WTC11 (cell line): Measurements from ENCODE around the gene KRT7. TPM values are rescaled to one million over a fixed set of nuclear protein-coding genes. Genes with fewer than 3 reads are reported as not detected.

Experiments used
- ATAC-seq: fragments of 200-7000 bp; cut with Tn5 transposase; 2 replicates; pipeline ENCODE4 v1.10.0; 2021; ENCODE audit warnings: mild to moderate bottlenecking, moderate library complexity
- CTCF ChIA-PET: fragments of 300-600 bp; sonication (Branson Sonifier 250); formaldehyde crosslinking; loops from one replicate; lab custom pipeline; 2021; ENCODE audit warnings: antibody characterized with exemption; lab: Charles Lee
- POLR2A ChIA-PET: fragments of 350-600 bp; sonication (Branson Sonifier 250); formaldehyde crosslinking; loops from one replicate; lab custom pipeline; 2021; ENCODE audit warnings: antibody characterized with exemption; lab: Charles Lee
- DNase-seq: peaks from one replicate; pipeline ENCODE4 v3.0.0; 2021; ENCODE audit warnings: low spot score
- H3K27ac Mint-ChIP-seq: 2 replicates; pipeline ENCODE4 v1.8.0; 2021; ENCODE audit warnings: mixed read lengths
- H3K27me3 Mint-ChIP-seq: 2 replicates; pipeline ENCODE4 v1.8.0; 2021; ENCODE audit warnings: low read depth, mild to moderate bottlenecking, moderate library complexity, mixed read lengths
- H3K36me3 Mint-ChIP-seq: 2 replicates; pipeline ENCODE4 v1.8.0; 2021; ENCODE audit warnings: mixed read lengths
- H3K4me1 Mint-ChIP-seq: 2 replicates; pipeline ENCODE4 v1.8.0; 2022; ENCODE audit warnings: mixed read lengths
- H3K4me3 Mint-ChIP-seq: 2 replicates; pipeline ENCODE4 v1.8.0; 2021; ENCODE audit warnings: mild to moderate bottlenecking, moderate library complexity, mixed read lengths
- H3K9me3 Mint-ChIP-seq: 2 replicates; pipeline ENCODE4 v1.8.0; 2021; ENCODE audit warnings: mixed read lengths
- CREM ChIP-seq: sonication (generic); formaldehyde crosslinking; IDR thresholded peaks from 2 replicates; pipeline ENCODE4 v1.8.1; 2022; ENCODE audit warnings: mild to moderate bottlenecking, missing genetic modification reagents, moderate library complexity
- ELF4 ChIP-seq: sonication (generic); formaldehyde crosslinking; IDR thresholded peaks from 2 replicates; pipeline ENCODE4 v1.8.1; 2022; ENCODE audit warnings: low read depth, mild to moderate bottlenecking, moderate library complexity, missing genetic modification reagents
- ESRRA ChIP-seq: sonication (generic); formaldehyde crosslinking; IDR thresholded peaks from 2 replicates; pipeline ENCODE4 v1.8.1; 2022; ENCODE audit warnings: mild to moderate bottlenecking, missing genetic modification reagents, borderline replicate concordance
- GTF2I ChIP-seq: fragments of 250-450 bp; sonication (Bioruptor Pico); conservative IDR thresholded peaks from 2 replicates; pipeline ENCODE4 v1.4.0; 2021; ENCODE audit warnings: mild to moderate bottlenecking
- HMGXB4 ChIP-seq: sonication (generic); formaldehyde crosslinking; IDR thresholded peaks from 2 replicates; pipeline ENCODE4 v1.8.1; 2023; ENCODE audit warnings: mild to moderate bottlenecking, moderate library complexity, missing genetic modification reagents
- NFATC4 ChIP-seq: fragments of 250-450 bp; sonication (Bioruptor Pico); IDR thresholded peaks from 2 replicates; pipeline ENCODE4 v1.9.0; 2021; ENCODE audit warnings: mild to moderate bottlenecking
- NR1H2 ChIP-seq: sonication (generic); formaldehyde crosslinking; IDR thresholded peaks from 2 replicates; pipeline ENCODE4 v1.9.0; 2021; ENCODE audit warnings: mild to moderate bottlenecking, moderate library complexity, missing genetic modification reagents
- SMAD4 ChIP-seq: sonication (generic); formaldehyde crosslinking; IDR thresholded peaks from 2 replicates; pipeline ENCODE4 v1.8.0; 2022; ENCODE audit warnings: mild to moderate bottlenecking, missing genetic modification reagents
- SOX15 ChIP-seq: fragments of 250-450 bp; sonication (Bioruptor Pico); IDR thresholded peaks from 2 replicates; pipeline ENCODE4 v1.9.0; 2021; ENCODE audit warnings: mild to moderate bottlenecking
- TCF7 ChIP-seq: sonication (generic); formaldehyde crosslinking; IDR thresholded peaks from 2 replicates; pipeline ENCODE4 v1.8.0; 2022; ENCODE audit warnings: mild to moderate bottlenecking, low read depth, missing genetic modification reagents, moderate library complexity
- TP53 ChIP-seq: sonication (generic); formaldehyde crosslinking; IDR thresholded peaks from 2 replicates; pipeline ENCODE4 v1.8.1; 2023; ENCODE audit warnings: mild to moderate bottlenecking, missing genetic modification reagents
- ZNF423 ChIP-seq: fragments of 250-450 bp; sonication (Bioruptor Pico); IDR thresholded peaks from 2 replicates; pipeline ENCODE4 v2.1.2; 2022; ENCODE audit warnings: mild to moderate bottlenecking, moderate library complexity
- total RNA-seq: library from RNA; stranded (reverse); gene quantifications from 3 replicates; pipeline ENCODE4 v1.2.3, GENCODE V29; 2021
- TF ChIP-seq, protein P1 (sequence below): fragments of 200-600 bp; IDR thresholded peaks from 2 replicates; pipeline ENCODE4 v1.8.0; 2022; ENCODE audit warnings: antibody characterized with exemption
- TF ChIP-seq, protein P2 (sequence below): sonication (generic); formaldehyde crosslinking; IDR thresholded peaks from 2 replicates; pipeline ENCODE4 v1.8.0; 2023; ENCODE audit warnings: missing genetic modification reagents, mild to moderate bottlenecking, borderline replicate concordance
- TF ChIP-seq, protein P3 (sequence below): sonication (generic); formaldehyde crosslinking; IDR thresholded peaks from 2 replicates; pipeline ENCODE4 v1.8.1; 2022; ENCODE audit warnings: mild to moderate bottlenecking, missing genetic modification reagents, moderate library complexity, borderline replicate concordance
- TF ChIP-seq, protein P4 (sequence below): sonication (generic); formaldehyde crosslinking; IDR thresholded peaks from 2 replicates; pipeline ENCODE4 v1.8.1; 2022; ENCODE audit warnings: mild to moderate bottlenecking, moderate library complexity, missing genetic modification reagents
- TF ChIP-seq, protein P5 (sequence below): sonication (generic); formaldehyde crosslinking; IDR thresholded peaks from 2 replicates; pipeline ENCODE4 v1.8.0; 2022; ENCODE audit warnings: mild to moderate bottlenecking, missing genetic modification reagents

Gene KRT7
- total RNA-seq, 1 experiment from 2014 or later: 10.6 TPM

- ATAC-seq: no peak
- H3K4me3 Mint-ChIP-seq: no peak overlapping the region
Measured at GRCh38 chr12:52185400-52185967, 47.6 kb upstream of the KRT7 start.

GRCh38 chr12:52186118-52186840 is 46.8 kb upstream of the KRT7 start:
- Mint-ChIP-seq H3K4me3 (no peak overlapping the region), H3K27me3 (no peaks in the 10 kb centered on the region), H3K27ac (0 out of 2 replicates have a peak overlapping the region, but pooled peaks have one; percentile 28), H3K9me3 (no peaks in the 10 kb centered on the region), H3K4me1 (peaks cover 27% of the 10 kb centered on the region), H3K36me3 (no peaks in the 10 kb centered on the region)
- DNase-seq (no peak), ATAC-seq (no peak)
- POLR2A ChIA-PET: interaction anchor here (0.8 kb wide), 1 partner anchor 13 kb away, joined by 3 read pairs; no protein-coding TSS in a partner anchor
- TF ChIP-seq TCF7 (CRISPR knock-in tag) (no peak), ELF4 (CRISPR knock-in tag) (no peak), ZNF423 (CRISPR knock-in tag) (peak; percentile 66)
- TF ChIP-seq, protein P1, sequence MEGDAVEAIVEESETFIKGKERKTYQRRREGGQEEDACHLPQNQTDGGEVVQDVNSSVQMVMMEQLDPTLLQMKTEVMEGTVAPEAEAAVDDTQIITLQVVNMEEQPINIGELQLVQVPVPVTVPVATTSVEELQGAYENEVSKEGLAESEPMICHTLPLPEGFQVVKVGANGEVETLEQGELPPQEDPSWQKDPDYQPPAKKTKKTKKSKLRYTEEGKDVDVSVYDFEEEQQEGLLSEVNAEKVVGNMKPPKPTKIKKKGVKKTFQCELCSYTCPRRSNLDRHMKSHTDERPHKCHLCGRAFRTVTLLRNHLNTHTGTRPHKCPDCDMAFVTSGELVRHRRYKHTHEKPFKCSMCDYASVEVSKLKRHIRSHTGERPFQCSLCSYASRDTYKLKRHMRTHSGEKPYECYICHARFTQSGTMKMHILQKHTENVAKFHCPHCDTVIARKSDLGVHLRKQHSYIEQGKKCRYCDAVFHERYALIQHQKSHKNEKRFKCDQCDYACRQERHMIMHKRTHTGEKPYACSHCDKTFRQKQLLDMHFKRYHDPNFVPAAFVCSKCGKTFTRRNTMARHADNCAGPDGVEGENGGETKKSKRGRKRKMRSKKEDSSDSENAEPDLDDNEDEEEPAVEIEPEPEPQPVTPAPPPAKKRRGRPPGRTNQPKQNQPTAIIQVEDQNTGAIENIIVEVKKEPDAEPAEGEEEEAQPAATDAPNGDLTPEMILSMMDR: no peak
- CTCF ChIA-PET: interaction anchor here (0.6 to 9.9 kb wide), 11 partner anchors 9 to 968 kb away, joined by 3 to 53 read pairs (median 3); partner anchors contain the start of gene POU6F1

More at GRCh38 chr12:52185400-52185967, 47.6 kb upstream of the KRT7 start:
- Mint-ChIP-seq H3K9me3 (no peaks in the 10 kb centered on the region), H3K27ac (no peak overlapping the region), H3K4me1 (peaks cover 32% of the 10 kb centered on the region), H3K36me3 (no peaks in the 10 kb centered on the region), H3K27me3 (no peaks in the 10 kb centered on the region)
- DNase-seq: no peak
- CTCF ChIA-PET: interaction anchor here (0.7 to 9.9 kb wide), 6 partner anchors 13 to 93 kb away, joined by 4 to 53 read pairs (median 12); no protein-coding TSS in a partner anchor
- POLR2A ChIA-PET: interaction anchor here (0.8 kb wide), 1 partner anchor 13 kb away, joined by 3 read pairs; no protein-coding TSS in a partner anchor
- TF ChIP-seq, protein P2, sequence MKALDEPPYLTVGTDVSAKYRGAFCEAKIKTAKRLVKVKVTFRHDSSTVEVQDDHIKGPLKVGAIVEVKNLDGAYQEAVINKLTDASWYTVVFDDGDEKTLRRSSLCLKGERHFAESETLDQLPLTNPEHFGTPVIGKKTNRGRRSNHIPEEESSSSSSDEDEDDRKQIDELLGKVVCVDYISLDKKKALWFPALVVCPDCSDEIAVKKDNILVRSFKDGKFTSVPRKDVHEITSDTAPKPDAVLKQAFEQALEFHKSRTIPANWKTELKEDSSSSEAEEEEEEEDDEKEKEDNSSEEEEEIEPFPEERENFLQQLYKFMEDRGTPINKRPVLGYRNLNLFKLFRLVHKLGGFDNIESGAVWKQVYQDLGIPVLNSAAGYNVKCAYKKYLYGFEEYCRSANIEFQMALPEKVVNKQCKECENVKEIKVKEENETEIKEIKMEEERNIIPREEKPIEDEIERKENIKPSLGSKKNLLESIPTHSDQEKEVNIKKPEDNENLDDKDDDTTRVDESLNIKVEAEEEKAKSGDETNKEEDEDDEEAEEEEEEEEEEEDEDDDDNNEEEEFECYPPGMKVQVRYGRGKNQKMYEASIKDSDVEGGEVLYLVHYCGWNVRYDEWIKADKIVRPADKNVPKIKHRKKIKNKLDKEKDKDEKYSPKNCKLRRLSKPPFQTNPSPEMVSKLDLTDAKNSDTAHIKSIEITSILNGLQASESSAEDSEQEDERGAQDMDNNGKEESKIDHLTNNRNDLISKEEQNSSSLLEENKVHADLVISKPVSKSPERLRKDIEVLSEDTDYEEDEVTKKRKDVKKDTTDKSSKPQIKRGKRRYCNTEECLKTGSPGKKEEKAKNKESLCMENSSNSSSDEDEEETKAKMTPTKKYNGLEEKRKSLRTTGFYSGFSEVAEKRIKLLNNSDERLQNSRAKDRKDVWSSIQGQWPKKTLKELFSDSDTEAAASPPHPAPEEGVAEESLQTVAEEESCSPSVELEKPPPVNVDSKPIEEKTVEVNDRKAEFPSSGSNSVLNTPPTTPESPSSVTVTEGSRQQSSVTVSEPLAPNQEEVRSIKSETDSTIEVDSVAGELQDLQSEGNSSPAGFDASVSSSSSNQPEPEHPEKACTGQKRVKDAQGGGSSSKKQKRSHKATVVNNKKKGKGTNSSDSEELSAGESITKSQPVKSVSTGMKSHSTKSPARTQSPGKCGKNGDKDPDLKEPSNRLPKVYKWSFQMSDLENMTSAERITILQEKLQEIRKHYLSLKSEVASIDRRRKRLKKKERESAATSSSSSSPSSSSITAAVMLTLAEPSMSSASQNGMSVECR (CRISPR knock-in tag): no peak
- TF ChIP-seq CREM (CRISPR knock-in tag): no peak
- no peak for TF ChIP-seq SMAD4 (CRISPR knock-in tag)
- TF ChIP-seq ESRRA (CRISPR knock-in tag): no peak
- TF ChIP-seq GTF2I (CRISPR knock-in tag): no peak
- TF ChIP-seq HMGXB4 (CRISPR knock-in tag): no peak
- no peak for TF ChIP-seq NFATC4
- TF ChIP-seq NR1H2: no peak
- TF ChIP-seq TP53 (CRISPR knock-in tag): no peak
- no peak for TF ChIP-seq SOX15 (CRISPR knock-in tag)
- TF ChIP-seq, protein P3, sequence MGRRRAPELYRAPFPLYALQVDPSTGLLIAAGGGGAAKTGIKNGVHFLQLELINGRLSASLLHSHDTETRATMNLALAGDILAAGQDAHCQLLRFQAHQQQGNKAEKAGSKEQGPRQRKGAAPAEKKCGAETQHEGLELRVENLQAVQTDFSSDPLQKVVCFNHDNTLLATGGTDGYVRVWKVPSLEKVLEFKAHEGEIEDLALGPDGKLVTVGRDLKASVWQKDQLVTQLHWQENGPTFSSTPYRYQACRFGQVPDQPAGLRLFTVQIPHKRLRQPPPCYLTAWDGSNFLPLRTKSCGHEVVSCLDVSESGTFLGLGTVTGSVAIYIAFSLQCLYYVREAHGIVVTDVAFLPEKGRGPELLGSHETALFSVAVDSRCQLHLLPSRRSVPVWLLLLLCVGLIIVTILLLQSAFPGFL (CRISPR knock-in tag): no peak
- TF ChIP-seq, protein P4, sequence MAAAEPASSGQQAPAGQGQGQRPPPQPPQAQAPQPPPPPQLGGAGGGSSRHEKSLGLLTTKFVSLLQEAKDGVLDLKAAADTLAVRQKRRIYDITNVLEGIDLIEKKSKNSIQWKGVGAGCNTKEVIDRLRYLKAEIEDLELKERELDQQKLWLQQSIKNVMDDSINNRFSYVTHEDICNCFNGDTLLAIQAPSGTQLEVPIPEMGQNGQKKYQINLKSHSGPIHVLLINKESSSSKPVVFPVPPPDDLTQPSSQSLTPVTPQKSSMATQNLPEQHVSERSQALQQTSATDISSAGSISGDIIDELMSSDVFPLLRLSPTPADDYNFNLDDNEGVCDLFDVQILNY (CRISPR knock-in tag): no peak
- TF ChIP-seq, protein P5, sequence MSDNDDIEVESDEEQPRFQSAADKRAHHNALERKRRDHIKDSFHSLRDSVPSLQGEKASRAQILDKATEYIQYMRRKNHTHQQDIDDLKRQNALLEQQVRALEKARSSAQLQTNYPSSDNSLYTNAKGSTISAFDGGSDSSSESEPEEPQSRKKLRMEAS (CRISPR knock-in tag): no peak
